Bronchial epithelial cell (primary cell): ENCODE results near the gene TCERG1L. TPM values are rescaled to one million over a fixed set of nuclear protein-coding genes. Genes with fewer than 3 reads are reported as not detected.

Experiments
- DNase-seq: peaks from one replicate; pipeline ENCODE4 v3.0.0-alpha.2; 2010; ENCODE audit warnings: low read depth
- FAIRE-seq: peaks from 2 replicates; lab custom pipeline; 2011; peaks lifted over from hg19 to GRCh38; lab: Jason Lieb, UNC
- H3K27me3 ChIP-seq: 2 replicates; pipeline ENCODE4 v1.5.1; 2011; ENCODE audit warnings: low read length; ENCODE audit not compliant: control insufficient read depth, insufficient read depth
- H3K36me3 ChIP-seq: 2 replicates; pipeline ENCODE4 v1.5.1; 2011; ENCODE audit warnings: low read length; ENCODE audit not compliant: control insufficient read depth, insufficient read depth
- H3K4me3 ChIP-seq: 2 replicates; pipeline ENCODE4 v1.5.1; 2011; ENCODE audit warnings: mild to moderate bottlenecking, low read depth, low read length, control low read depth
- total RNA-seq: library from RNA; depleted of rRNA; stranded (reverse); fragments of >200 nt; gene quantifications from 2 replicates; pipeline ENCODE4 v1.2.1, GENCODE V29; 2014
- TF ChIP-seq, protein P1 (sequence below): IDR thresholded peaks from 2 replicates; pipeline ENCODE4 v1.5.1; 2011; ENCODE audit warnings: mild to moderate bottlenecking, moderate library complexity, low read length, control low read depth, inconsistent platforms; ENCODE audit not compliant: insufficient read depth, severe bottlenecking

TCERG1L gene
- total RNA-seq, 1 donor from 2014 or later, result not detected

DNA sequence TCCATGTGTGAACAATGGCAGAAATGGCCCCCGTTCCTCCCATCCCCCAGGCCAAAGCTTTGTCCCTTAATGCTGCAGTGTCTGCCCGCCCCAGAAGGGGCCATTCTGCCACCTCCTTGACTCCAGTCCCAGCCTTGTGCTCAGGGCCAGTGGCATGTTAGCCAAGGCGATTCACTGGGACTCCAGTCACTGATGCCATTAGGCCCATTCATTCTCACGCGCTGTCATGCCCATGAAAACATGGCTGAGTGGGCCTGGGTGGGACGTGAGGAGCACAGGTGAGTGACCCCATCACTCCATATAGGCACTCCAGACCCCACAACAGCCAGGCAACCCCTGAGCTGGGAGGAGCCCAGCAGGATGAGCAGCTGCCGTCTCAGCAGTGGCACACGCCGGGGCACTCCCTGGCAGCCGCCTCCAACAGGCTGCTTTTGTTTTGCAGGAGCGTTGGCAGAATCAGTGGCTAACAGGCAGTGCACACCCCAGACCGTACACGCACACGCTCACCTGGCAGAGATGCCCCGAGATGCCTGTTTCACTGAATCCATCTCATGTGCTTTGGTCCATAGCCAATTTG lies 79.5 kb downstream of the TCERG1L start:
- Histone ChIP-seq H3K4me3 (no peak overlapping the region), H3K27me3 (no peaks in the 10 kb centered on the region), H3K36me3 (no peaks in the 10 kb centered on the region)
- DNase-seq (no peak), FAIRE-seq (no peak)
- TF ChIP-seq, protein P1, sequence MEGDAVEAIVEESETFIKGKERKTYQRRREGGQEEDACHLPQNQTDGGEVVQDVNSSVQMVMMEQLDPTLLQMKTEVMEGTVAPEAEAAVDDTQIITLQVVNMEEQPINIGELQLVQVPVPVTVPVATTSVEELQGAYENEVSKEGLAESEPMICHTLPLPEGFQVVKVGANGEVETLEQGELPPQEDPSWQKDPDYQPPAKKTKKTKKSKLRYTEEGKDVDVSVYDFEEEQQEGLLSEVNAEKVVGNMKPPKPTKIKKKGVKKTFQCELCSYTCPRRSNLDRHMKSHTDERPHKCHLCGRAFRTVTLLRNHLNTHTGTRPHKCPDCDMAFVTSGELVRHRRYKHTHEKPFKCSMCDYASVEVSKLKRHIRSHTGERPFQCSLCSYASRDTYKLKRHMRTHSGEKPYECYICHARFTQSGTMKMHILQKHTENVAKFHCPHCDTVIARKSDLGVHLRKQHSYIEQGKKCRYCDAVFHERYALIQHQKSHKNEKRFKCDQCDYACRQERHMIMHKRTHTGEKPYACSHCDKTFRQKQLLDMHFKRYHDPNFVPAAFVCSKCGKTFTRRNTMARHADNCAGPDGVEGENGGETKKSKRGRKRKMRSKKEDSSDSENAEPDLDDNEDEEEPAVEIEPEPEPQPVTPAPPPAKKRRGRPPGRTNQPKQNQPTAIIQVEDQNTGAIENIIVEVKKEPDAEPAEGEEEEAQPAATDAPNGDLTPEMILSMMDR, result no peak

DNA sequence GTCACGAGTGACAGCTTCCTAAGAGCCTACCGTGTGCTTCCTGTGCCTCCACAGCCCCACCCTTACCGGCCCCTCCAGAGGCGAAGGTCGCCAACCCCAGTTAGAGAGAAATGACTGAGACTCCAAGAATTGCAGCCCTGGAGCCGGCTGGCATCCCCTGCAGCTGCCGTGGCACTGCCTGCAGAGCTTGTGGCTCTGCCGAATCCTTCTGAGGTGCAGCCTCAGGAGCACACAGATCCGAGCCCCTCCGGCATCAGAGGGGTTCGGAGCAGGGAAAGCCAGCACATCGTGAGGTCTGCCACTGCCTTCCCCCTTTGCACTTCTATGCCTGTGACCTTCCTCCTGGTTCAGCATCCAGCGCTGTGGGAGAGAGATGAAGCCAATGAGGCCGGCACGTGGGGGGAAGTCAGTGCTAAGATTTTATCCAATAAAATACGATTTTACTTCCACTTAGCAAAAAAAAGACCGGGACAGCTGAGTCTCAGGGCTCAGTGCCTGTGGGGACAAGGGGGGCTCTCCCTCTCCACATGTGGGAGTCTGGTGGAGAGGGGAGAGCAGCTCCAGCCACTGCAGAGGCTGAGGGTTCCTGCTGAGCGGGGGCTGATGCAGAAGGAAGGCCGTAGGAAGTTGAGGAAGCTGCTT lies 80.1 kb downstream of the TCERG1L start:
- no peak for DNase-seq
- FAIRE-seq, result no peak
- H3K36me3 ChIP-seq, result no peaks in the 10 kb centered on the region
- H3K4me3 ChIP-seq, result no peak overlapping the region
- TF ChIP-seq, protein P1, result no peak
- no peaks in the 10 kb centered on the region for H3K27me3 ChIP-seq

DNA sequence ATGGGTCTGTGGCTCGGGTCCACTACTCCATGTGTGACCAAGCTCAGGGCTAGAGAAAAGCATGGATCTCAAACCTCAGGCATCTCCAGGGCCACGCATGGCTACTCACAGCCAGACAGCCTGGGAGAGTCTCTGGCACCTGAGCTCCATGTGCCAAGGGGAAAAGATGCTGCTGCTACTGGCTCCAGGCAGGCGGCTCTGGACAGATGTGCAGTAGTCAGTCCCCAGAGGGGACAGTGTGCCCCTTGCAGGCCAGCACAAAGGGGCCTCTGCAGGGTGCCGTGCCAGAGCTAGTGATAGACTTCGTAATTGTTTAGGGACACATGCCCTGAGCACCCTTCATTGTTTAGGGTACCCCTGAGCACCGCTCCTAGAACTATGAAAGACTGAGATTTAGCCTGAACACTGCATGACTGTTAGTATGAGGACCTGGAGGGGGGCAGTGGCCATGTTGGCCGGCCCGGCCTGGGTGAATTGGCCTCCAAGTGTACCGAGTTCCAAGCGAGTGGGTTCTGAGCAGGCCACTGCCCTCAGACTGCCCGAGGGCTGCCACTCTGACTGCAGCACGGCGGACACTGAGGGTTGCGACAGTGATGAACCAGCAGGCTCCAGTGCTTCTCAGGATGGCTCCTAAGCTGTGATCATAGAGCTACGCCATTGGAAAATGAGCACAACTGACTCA lies 80.7 kb downstream of the TCERG1L start:
- DNase-seq (no peak), FAIRE-seq (no peak)
- H3K36me3 ChIP-seq, result no peaks in the 10 kb centered on the region
- H3K27me3 ChIP-seq, result no peaks in the 10 kb centered on the region
- TF ChIP-seq, protein P1, result no peak
- no peak overlapping the region for H3K4me3 ChIP-seq

DNA sequence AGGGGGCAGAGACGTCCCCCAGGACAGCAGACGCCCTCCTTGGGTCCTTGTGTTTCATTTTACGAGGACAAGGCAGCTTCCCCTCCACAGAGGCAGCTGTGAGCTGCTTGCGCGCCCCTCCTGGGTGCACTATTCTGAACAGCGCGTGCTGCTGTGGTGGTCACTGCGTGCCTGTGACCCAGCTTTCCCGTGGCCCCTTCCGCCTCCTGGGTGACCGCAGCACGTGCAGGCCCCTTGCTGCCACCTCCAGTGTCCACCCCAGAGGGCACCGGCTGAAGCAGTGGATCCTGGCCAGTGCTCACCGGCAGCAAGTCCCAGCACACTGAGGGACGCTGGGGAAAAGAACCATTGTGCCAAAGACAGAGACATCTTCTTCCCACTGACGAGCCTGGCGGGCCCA lies 81.4 kb downstream of the TCERG1L start:
- TF ChIP-seq, protein P1, result no peak
- H3K4me3 ChIP-seq, result no peak overlapping the region
- H3K27me3 ChIP-seq, result no peaks in the 10 kb centered on the region
- DNase-seq (no peak), FAIRE-seq (no peak)
- H3K36me3 ChIP-seq, result no peaks in the 10 kb centered on the region

DNA sequence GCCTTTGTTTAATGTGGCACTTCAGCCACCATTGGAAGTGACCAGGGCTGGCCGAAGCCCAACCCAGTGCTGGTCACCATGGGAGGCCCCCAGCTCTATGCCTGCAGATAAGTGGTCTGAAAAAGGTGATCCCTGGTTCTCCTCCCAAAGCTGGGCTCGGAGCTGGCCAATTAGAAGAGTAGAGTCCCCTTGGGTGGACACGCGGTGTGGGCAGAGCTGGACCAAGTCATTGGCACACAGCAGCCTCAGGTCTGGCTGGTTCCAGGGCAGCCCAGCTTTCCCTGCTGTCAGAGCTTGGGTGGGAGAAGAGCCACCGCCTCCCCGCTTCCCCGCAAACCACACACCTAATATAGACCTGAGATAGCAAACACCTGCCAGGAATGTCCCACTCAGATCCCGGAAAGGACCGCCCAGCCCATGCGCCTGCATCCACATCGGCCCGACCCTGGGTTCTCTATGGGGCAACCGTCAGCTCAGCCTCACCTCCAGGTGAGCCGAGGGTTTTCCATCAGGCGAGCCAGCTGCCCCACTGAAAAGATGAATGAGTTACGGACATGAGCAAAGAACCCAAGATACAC lies 84.3 kb downstream of the TCERG1L start:
- Histone ChIP-seq H3K36me3 (no peaks in the 10 kb centered on the region), H3K27me3 (no peaks in the 10 kb centered on the region), H3K4me3 (no peak overlapping the region)
- TF ChIP-seq, protein P1, result no peak
- DNase-seq (no peak), FAIRE-seq (no peak)
